Esophagus (tissue), 2 donors: ENCODE results near the gene TCERG1L. TPM values are rescaled to one million over a fixed set of nuclear protein-coding genes. Genes with fewer than 3 reads are reported as not detected.

ENCODE experiments used
- H3K27ac ChIP-seq, 2 donors: one replicate each; pipeline ENCODE4 v1.5.1; 2013; ENCODE audit warnings: low read depth in 2 of 2, mild to moderate bottlenecking in 2 of 2, inconsistent platforms in 1 of 2, low read length in 1 of 2, moderate library complexity in 1 of 2
- H3K27me3 ChIP-seq, 2 donors: one replicate each; pipeline ENCODE4 v1.6.1; 2013; ENCODE audit warnings: low read length in 2 of 2, control low read depth in 1 of 2, mild to moderate bottlenecking in 1 of 2; ENCODE audit not compliant: insufficient read depth in 2 of 2, control insufficient read depth in 1 of 2
- H3K36me3 ChIP-seq, 2 donors: one replicate each; pipeline ENCODE4 v1.6.1; 2013; ENCODE audit warnings: low read length in 1 of 2; ENCODE audit not compliant: control insufficient read depth in 2 of 2, insufficient read depth in 2 of 2
- H3K4me1 ChIP-seq, 2 donors: one replicate each; pipeline ENCODE4 v1.6.1; 2013; ENCODE audit warnings: low read length in 1 of 2; ENCODE audit not compliant: control insufficient read depth in 2 of 2, insufficient read depth in 2 of 2
- H3K4me3 ChIP-seq, 2 donors: one replicate each; pipeline ENCODE4 v1.5.1; 2013; ENCODE audit warnings: low read length in 2 of 2, mild to moderate bottlenecking in 2 of 2, low read depth in 1 of 2, moderate library complexity in 1 of 2
- H3K9me3 ChIP-seq, 2 donors: one replicate each; pipeline ENCODE4 v1.6.1; 2013; ENCODE audit warnings: mild to moderate bottlenecking in 2 of 2, low read depth in 1 of 2, low read length in 1 of 2, moderate library complexity in 1 of 2; ENCODE audit not compliant: control insufficient read depth in 2 of 2, insufficient read depth in 1 of 2
- WGBS, 2 donors: extraction: QIAGEN DNeasy Blood & Tissue Kit; methylation state at CpG; one replicate each; pipeline ENCODE4 v1.1.7; 2013; 5-methylcytosine and 5-hydroxymethylcytosine counted together
- polyA plus RNA-seq, 2 donors: library from polyadenylated mRNA; stranded (reverse); fragments of 200-250 nt; gene quantifications; one replicate each; pipeline ENCODE4 v1.2.3, GENCODE V29; 2013
- donor health status: healthy with polysubstance abuse.
- donor health status: Bipolar disorder and iron deficiency.

The TCERG1L gene
- polyA plus RNA-seq, 2 donors = 0.48 TPM; not detected in 1

DNA sequence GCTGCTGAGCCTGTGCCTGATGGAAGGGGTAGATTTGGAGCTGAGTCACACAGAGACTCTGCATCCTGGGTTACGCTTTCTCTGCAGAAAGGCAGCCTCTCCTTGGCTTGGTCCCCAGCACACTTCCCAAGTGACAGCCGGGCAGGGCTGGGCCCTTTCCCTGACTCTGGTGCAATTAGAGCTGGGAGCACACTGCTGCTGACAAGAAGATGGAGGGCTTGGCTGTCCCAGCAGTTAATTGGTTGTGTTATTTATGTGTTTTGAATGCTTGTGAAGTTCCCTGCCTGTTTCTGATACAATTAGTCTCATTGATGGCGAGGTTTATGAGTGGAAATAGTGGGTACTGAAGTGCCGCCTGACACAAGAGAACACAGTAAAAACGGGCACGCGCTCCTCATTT is 123.6 kb downstream of the TCERG1L start:
- H3K36me3 ChIP-seq = no peaks in the 10 kb centered on the region
- no peak overlapping the region for H3K4me3 ChIP-seq
- 77 to 85% methylated on average over 7 of the region's 7 CpGs for WGBS, 2 donors
- H3K4me1 ChIP-seq = no peaks in the 10 kb centered on the region
- H3K9me3 ChIP-seq = no peaks in the 10 kb centered on the region
- no peaks in the 10 kb centered on the region for H3K27me3 ChIP-seq
- no peak overlapping the region for H3K27ac ChIP-seq

DNA sequence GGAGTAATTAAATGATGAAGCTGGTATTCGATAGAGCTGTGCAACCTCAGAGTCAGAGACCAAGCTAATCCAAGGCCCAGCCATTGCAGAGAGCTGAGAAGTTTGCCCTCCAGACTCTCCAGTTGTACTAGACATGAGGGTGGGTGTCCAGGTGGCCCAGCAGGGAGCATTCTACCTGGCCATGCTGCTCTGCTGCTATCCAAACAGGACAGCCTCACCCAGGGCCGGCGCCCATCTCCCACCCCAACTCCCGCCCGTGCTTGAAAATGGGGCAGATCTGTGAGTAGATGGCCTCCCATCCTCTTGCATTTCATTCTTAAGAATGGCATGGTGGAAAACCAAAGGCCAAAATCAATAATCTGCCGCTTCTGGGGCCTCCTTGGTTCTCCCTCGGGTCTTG is 124.2 kb downstream of the TCERG1L start:
- Histone ChIP-seq H3K36me3 (no peaks in the 10 kb centered on the region), H3K9me3 (no peaks in the 10 kb centered on the region), H3K27me3 (no peaks in the 10 kb centered on the region), H3K4me3 (no peak overlapping the region), H3K27ac (no peak overlapping the region), H3K4me1 (no peaks in the 10 kb centered on the region)
- WGBS, 2 donors = 83 to 84% methylated on average over 7 of the region's 7 CpGs

DNA sequence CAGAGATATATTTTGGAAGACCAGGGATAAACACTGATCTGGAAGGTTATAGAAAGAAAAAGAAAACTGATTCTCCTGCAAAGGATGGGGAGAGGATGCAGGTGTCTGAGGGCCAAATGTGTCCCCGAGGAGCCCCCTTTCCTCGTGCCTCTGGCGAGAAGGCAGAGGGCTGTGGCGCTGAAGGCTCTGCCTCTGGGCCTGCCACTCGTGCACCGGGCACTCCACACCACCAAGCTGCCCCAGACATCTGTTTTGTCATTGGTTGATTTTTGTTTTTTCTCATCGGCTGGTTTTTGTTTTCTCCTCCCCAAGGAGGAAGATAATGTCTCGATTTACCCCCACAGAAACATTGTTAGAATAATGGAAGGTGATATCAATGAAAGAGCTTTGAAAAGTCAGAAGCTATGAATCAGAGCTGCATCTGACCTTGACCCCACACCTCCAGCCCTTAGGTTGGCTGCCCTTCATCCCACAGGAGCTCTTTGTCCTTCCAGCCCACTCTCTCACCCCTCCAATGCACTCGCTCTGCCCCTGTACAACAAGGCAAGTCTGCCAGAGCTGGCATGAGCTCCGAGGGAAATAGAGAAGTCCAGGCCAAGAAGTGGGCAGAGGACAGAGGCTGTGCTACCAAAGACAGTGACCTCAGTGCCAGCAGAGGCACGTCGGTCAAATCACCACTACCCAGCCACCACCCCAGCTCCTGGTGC is 124.8 kb downstream of the TCERG1L start:
- no peak overlapping the region for H3K4me3 ChIP-seq
- H3K27me3 ChIP-seq = no peaks in the 10 kb centered on the region
- no peaks in the 10 kb centered on the region for H3K9me3 ChIP-seq
- WGBS, 2 donors = 86% methylated on average over 12 of the region's 12 CpGs
- H3K4me1 ChIP-seq = no peaks in the 10 kb centered on the region
- H3K27ac ChIP-seq = no peak overlapping the region
- H3K36me3 ChIP-seq = no peaks in the 10 kb centered on the region

DNA sequence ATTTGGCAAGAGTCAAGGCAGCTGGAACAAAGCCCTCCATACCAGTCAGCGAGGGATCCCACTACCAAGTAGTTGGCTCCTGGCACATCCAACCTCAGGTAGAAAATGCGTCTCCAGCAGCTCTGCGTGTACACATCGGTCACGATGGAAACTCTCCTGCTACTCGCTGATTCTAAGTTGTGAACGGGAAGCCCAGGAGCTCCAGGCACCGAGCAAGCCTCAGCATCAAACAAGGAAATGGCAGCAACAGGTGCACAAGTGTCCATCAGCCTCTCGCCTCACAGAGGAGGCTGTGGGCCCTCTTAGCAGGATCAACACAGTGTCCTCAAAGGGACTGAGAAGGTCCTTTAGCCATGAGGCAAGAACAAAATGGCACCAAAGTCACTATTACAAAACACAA is 127.0 kb downstream of the TCERG1L start:
- 92 to 94% methylated on average over 9 of the region's 9 CpGs for WGBS, 2 donors
- H3K27me3 ChIP-seq = no peaks in the 10 kb centered on the region
- H3K4me3 ChIP-seq = no peak overlapping the region

DNA sequence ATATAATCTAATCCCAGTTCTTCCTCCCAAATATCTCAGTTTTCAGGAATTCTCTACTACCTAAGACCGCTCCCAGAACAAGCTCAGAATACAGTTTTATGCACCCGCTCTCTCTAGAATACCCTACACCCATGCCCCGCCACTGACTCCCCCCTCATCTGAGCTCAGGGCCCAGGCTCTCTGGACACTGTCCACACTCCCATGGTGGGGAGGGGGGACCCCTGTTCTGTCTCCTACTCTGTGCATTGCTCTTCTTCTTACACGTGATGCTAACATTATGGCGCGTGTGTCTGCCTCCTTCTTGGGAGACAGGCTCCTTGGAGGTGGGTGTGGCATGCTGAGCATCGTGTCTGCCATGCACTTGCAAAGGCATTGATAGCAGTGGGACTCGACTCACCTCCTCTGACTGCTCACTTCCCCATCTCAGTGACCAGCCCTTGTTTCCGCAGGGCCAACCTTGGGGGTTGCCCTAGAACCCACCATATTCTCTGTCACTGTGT is 127.9 kb downstream of the TCERG1L start:
- no peak overlapping the region for H3K4me3 ChIP-seq
- H3K9me3 ChIP-seq = no peaks in the 10 kb centered on the region
- H3K36me3 ChIP-seq = no peaks in the 10 kb centered on the region
- H3K27me3 ChIP-seq = no peaks in the 10 kb centered on the region
- WGBS, 2 donors = 90 to 92% methylated on average over 9 of the region's 9 CpGs
- no peaks in the 10 kb centered on the region for H3K4me1 ChIP-seq
- no peak overlapping the region for H3K27ac ChIP-seq

More for the DNA sequence above, 127.0 kb downstream of the TCERG1L start:
- no peak overlapping the region for H3K27ac ChIP-seq
- H3K36me3 ChIP-seq = no peaks in the 10 kb centered on the region
- no peaks in the 10 kb centered on the region for H3K4me1 ChIP-seq
- no peaks in the 10 kb centered on the region for H3K9me3 ChIP-seq

DNA sequence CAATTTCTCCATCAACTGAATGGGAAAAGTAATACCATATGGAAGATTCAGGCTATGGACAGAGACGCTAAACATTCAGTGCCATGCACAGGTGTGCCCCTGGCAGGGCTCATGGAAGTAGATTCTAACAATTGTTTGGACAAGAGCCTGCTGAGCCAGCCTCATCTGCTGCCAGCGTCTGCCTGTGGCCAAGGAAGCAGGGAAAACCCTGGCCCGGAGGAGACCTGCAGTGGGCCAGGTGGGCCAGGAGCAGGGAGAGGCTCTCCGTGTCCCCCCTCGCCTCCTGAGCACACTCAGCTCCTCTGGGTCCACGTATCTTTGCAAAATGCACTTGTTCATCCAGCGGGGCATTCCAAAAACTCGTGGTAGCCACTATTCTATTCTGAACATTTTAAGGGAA is 130.1 kb downstream of the TCERG1L start:
- no peaks in the 10 kb centered on the region for H3K27me3 ChIP-seq
- 60 to 72% methylated on average over 8 of the region's 8 CpGs for WGBS, 2 donors
- H3K36me3 ChIP-seq = no peaks in the 10 kb centered on the region
- H3K4me3 ChIP-seq = no peak overlapping the region
- no peak overlapping the region for H3K27ac ChIP-seq
- H3K4me1 ChIP-seq = no peaks in the 10 kb centered on the region
- H3K9me3 ChIP-seq = peaks cover 0 to 3% of the 10 kb centered on the region in 2 donors

DNA sequence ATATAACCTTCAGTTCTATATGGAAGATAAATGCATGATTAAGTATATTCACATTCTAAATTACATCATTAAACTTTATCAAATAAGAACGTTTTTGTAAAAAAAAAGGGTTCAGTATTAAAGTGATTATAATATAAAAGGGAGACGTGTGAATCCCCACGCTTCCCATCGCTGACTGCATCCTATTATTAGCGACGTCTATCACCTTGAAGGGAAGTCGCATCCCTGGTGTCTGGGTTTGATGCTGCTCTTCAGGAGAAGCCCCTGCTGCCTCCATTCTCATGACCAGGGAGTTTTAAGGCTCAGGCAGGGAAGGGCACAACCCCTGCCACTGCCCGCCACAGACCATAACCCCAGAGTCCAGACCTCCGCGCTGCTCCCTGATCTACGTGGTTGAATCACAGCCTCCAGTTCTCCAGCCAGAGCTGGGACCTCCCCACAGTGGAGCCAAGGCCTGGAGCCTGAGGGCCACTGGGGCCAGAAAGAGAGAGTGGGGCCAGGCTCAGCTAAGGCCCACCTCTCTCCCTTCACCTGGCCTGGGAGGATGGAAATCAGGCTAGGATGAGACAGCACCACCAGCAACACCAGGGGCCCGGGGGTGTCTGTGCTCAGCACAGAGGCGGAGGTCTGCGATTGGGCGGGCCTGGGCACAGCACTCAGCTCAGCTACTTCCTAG is 130.6 kb downstream of the TCERG1L start:
- peaks cover 0 to 7% of the 10 kb centered on the region in 2 donors for H3K9me3 ChIP-seq
- H3K36me3 ChIP-seq = no peaks in the 10 kb centered on the region
- 83 to 87% methylated on average over 15 of the region's 15 CpGs for WGBS, 2 donors
- H3K27ac ChIP-seq = no peak overlapping the region
- no peak overlapping the region for H3K4me3 ChIP-seq
- H3K27me3 ChIP-seq = no peaks in the 10 kb centered on the region
- H3K4me1 ChIP-seq = no peaks in the 10 kb centered on the region

DNA sequence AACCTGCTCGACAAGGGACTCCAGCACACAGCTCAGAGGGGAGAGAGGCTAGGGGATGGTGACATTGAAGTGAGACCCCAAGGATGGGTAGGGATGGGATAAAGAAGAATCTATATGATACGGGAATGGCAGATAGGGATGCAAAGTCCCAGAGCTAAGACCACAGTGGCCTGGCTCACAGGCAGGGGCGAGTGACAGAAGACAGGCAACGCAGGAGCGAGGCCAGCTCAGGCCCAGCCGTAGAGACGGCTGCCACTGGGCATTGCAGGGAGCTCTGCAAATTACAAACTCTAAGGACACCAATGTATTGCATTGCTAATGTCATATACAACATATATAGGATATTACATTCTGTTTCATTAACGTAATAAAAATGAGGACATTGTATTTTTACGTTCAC is 131.4 kb downstream of the TCERG1L start:
- Histone ChIP-seq H3K4me3 (no peak overlapping the region), H3K27me3 (no peaks in the 10 kb centered on the region), H3K4me1 (no peaks in the 10 kb centered on the region), H3K27ac (no peak overlapping the region), H3K9me3 (peaks cover 0 to 10% of the 10 kb centered on the region in 2 donors), H3K36me3 (no peaks in the 10 kb centered on the region)
- 84 to 88% methylated on average over 9 of the region's 9 CpGs for WGBS, 2 donors

DNA sequence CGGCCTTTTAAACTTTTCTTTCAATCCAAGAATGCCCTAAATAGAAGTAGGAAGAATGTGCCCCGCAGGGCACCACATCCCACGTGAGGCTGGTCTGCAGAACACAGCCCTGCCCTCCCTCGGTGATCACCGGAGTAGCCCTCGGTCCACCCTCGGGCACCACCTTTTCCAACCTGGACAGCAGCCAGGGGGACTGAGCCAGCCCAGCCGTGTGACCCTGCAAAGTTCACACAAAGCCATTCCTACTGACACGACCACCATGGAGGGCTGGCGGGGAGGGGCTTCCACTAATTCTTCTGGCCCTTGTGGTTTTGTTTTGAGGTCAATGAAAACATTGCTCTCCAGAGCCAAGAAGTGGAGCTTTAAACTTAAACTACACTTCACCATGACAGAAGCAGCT is 132.2 kb downstream of the TCERG1L start:
- Histone ChIP-seq H3K4me1 (no peaks in the 10 kb centered on the region), H3K4me3 (no peak overlapping the region), H3K27ac (no peak overlapping the region), H3K36me3 (no peaks in the 10 kb centered on the region), H3K27me3 (no peaks in the 10 kb centered on the region), H3K9me3 (peaks cover 0 to 10% of the 10 kb centered on the region in 2 donors)
- WGBS, 2 donors = 39 to 42% methylated on average over 10 of the region's 10 CpGs
